GM12878 (cell line): ENCODE measurements around the gene NIPSNAP3A. TPM values are rescaled to one million over a fixed set of nuclear protein-coding genes. Genes with fewer than 3 reads are reported as not detected.

Source experiments
- CBFB ChIP-seq: IDR thresholded peaks from 2 replicates; pipeline ENCODE4 v1.6.1; 2016; ENCODE audit warnings: antibody characterized with exemption, low read depth
- CBX3 ChIP-seq: fragments of 200-600 bp; sonication (generic); IDR thresholded peaks from 2 replicates; pipeline ENCODE4 v1.6.1; 2016; ENCODE audit warnings: low read depth, borderline replicate concordance
- CHD2 ChIP-seq: IDR thresholded peaks from 2 replicates; pipeline ENCODE4 v1.6.1; 2011; ENCODE audit warnings: low read depth, low read length, improper control_type of control experiment, borderline replicate concordance
- CTCF ChIP-seq, 3 experiments: IDR thresholded peaks in 2 of 3; conservative IDR thresholded peaks in 1 of 3; 2 replicates each; pipeline ENCODE4 v1.5.1; 2011; ENCODE audit warnings: low read depth in 3 of 3, low read length in 3 of 3, mild to moderate bottlenecking in 3 of 3, control low read depth in 2 of 3, moderate library complexity in 2 of 3, inconsistent platforms in 1 of 3, mixed read lengths in 1 of 3; ENCODE audit not compliant: control insufficient read depth in 2 of 3, insufficient read depth in 1 of 3; ENCODE audit errors: extremely low read depth in 1 of 3
- E2F8 ChIP-seq: fragments of 450-650 bp; IDR thresholded peaks from 2 replicates; pipeline ENCODE4 v1.6.1; 2018; ENCODE audit warnings: mild to moderate bottlenecking, low read depth, moderate library complexity; ENCODE audit not compliant: partially characterized antibody
- EP300 ChIP-seq, 2 experiments: fragments of 150-350 bp in 1 of 2; IDR thresholded peaks; 2 replicates each; pipeline ENCODE4 v1.6.1; 2011 to 2012; ENCODE audit warnings: low read depth in 2 of 2, low read length in 2 of 2, borderline replicate concordance in 1 of 2, improper control_type of control experiment in 1 of 2, inconsistent platforms in 1 of 2; ENCODE audit not compliant: control insufficient read depth in 1 of 2
- IRF3 ChIP-seq: fragments of 450-650 bp; IDR thresholded peaks from 2 replicates; pipeline ENCODE4 v1.6.1; 2014; ENCODE audit warnings: mild to moderate bottlenecking
- IRF4 ChIP-seq: IDR thresholded peaks from 2 replicates; pipeline ENCODE4 v1.6.1; 2011; ENCODE audit warnings: low read depth, low read length
- MEF2A ChIP-seq: IDR thresholded peaks from 2 replicates; pipeline ENCODE4 v1.6.1; 2011; ENCODE audit warnings: low read depth, mild to moderate bottlenecking, low read length, moderate library complexity; ENCODE audit not compliant: insufficient read depth
- MTA2 ChIP-seq: fragments of 450-650 bp; IDR thresholded peaks from 2 replicates; pipeline ENCODE4 v1.6.1; 2016; ENCODE audit warnings: low read depth, mild to moderate bottlenecking, moderate library complexity
- NFIC ChIP-seq: IDR thresholded peaks from 2 replicates; pipeline ENCODE4 v1.6.1; 2012; ENCODE audit warnings: low read depth, mild to moderate bottlenecking, inconsistent platforms, low read length, moderate library complexity
- PAX8 ChIP-seq: fragments of 450-650 bp; IDR thresholded peaks from 2 replicates; pipeline ENCODE4 v1.6.1; 2017; ENCODE audit warnings: mild to moderate bottlenecking, moderate library complexity
- POLR2AphosphoS5 ChIP-seq: IDR thresholded peaks from 2 replicates; pipeline ENCODE4 v1.6.1; 2011; ENCODE audit warnings: mild to moderate bottlenecking, low read length, inconsistent platforms
- RB1 ChIP-seq: fragments of 450-650 bp; formaldehyde crosslinking; IDR thresholded peaks from 2 replicates; pipeline ENCODE4 v1.6.1; 2017; ENCODE audit warnings: mild to moderate bottlenecking, borderline replicate concordance
- RFX5 ChIP-seq: IDR thresholded peaks from 2 replicates; pipeline ENCODE4 v1.6.1; 2011; ENCODE audit warnings: low read depth, low read length, improper control_type of control experiment
- RUNX3 ChIP-seq: IDR thresholded peaks from 2 replicates; pipeline ENCODE4 v1.6.1; 2012; ENCODE audit warnings: low read length, inconsistent platforms
- SIX5 ChIP-seq: IDR thresholded peaks from 2 replicates; pipeline ENCODE4 v1.6.1; 2011; ENCODE audit warnings: mild to moderate bottlenecking, low read depth, low read length, moderate library complexity; ENCODE audit not compliant: severe bottlenecking
- SKIL ChIP-seq: fragments of 450-650 bp; IDR thresholded peaks from 2 replicates; pipeline ENCODE4 v1.6.1; 2017; ENCODE audit warnings: mild to moderate bottlenecking, low read depth, inconsistent platforms; ENCODE audit not compliant: poor library complexity, severe bottlenecking
- SMAD5 ChIP-seq: IDR thresholded peaks from 2 replicates; pipeline ENCODE4 v1.6.1; 2016; ENCODE audit warnings: antibody characterized with exemption, low read depth
- SREBF1 ChIP-seq: IDR thresholded peaks from 2 replicates; pipeline ENCODE4 v1.6.1; 2012; ENCODE audit warnings: mild to moderate bottlenecking, low read length
- USF2 ChIP-seq: IDR thresholded peaks from 2 replicates; pipeline ENCODE4 v1.6.1; 2011; ENCODE audit warnings: low read depth, low read length, improper control_type of control experiment, borderline replicate concordance
- polyA plus RNA-seq, 11 experiments: library from polyadenylated mRNA; depleted of rRNA in 4 of 11; unstranded in 6 of 11; stranded (reverse) in 5 of 11; fragments of >200 nt; fragmentation: Nextera tagmentation in 4 of 11; fragmentation: Illumina TruSeq in 1 of 11; extraction: Ambion mirVana in 4 of 11; extraction: Trizol in 1 of 11; gene quantifications; 1 replicate in 1 of 11; 2 replicates in 10 of 11; pipeline versions ENCODE4 v1.2.1 to v1.2.3, GENCODE V29; 2011 to 2016; ENCODE audit warnings: inconsistent platforms in 2 of 11, missing spikeins in 2 of 11, low read depth in 1 of 11
- total RNA-seq, 4 experiments: library from RNA; depleted of rRNA in 3 of 4; stranded (reverse); fragments of >200 nt in 3 of 4; fragmentation: Illumina TruSeq in 1 of 4; extraction: Trizol in 1 of 4; gene quantifications; 2 replicates each; pipeline versions ENCODE4 v1.2.1 to v1.2.3, GENCODE V29; 2013 to 2021

NIPSNAP3A gene
- total and polyA plus RNA-seq, 10 of the 15 experiments (the other 5 are each of a cell fraction or from before 2014, with no cell fraction given), result 19.1 to 87.2 (median 34.0) TPM

- TF ChIP-seq SKIL, result no peak
- no peak for TF ChIP-seq IRF3
- no peak for TF ChIP-seq SIX5
- TF ChIP-seq EP300 (IDR thresholded peaks at IDR 0.05; ENCODE audit: borderline replicate concordance in 1 of 2, control insufficient read depth in 1 of 2, low read depth in 2 of 2, low read length in 2 of 2), result no peak
- TF ChIP-seq E2F8, result no peak
- 0 out of 2 replicates have a peak, but pooled peaks have one; percentile 35 for TF ChIP-seq RB1
- TF ChIP-seq CBX3, result no peak
- peak; percentile 66 for TF ChIP-seq POLR2AphosphoS5
- no peak for TF ChIP-seq MEF2A
- peak; percentile 29; the same call in 1 of the 2 replicates for TF ChIP-seq RUNX3
- TF ChIP-seq SREBF1, result no peak
- peak; percentile 61; the same call in 1 of the 2 replicates for TF ChIP-seq SMAD5
- no peak; the same call in 1 of the 2 replicates for TF ChIP-seq MTA2
- no peak for TF ChIP-seq USF2
- peak; percentile 16; the same call in 1 of the 2 replicates for TF ChIP-seq CBFB
- no peak for TF ChIP-seq IRF4
- TF ChIP-seq CTCF (IDR thresholded peaks at IDR 0.05 in 2 of 3, conservative IDR thresholded peaks at IDR 0.05 in 1 of 3; ENCODE audit: control insufficient read depth in 2 of 3, extremely low read depth in 1 of 3, insufficient read depth in 1 of 3, low read depth in 3 of 3, low read length in 3 of 3), result no peak
- no peak for TF ChIP-seq PAX8
- no peak for TF ChIP-seq RFX5
- TF ChIP-seq CHD2, result no peak
- peak; percentile 10; the same call in 1 of the 2 replicates for TF ChIP-seq NFIC
Observed at GRCh38 chr9:104747565-104748358, at the start of gene NIPSNAP3A (continued).
